Stomach (tissue), 9 donors: ENCODE measurements around the gene RSPH9. TPM values are rescaled to one million over a fixed set of nuclear protein-coding genes. Genes with fewer than 3 reads are reported as not detected.

Experiments used
- DNase-seq, 2 donors: peaks; one replicate each; pipeline versions ENCODE4 v3.0.0 to v3.0.0-alpha.2; 2013 to 2019
- H3K27ac ChIP-seq, 5 donors: fragments of 200-600 bp in 4 of 5; sonication (generic) in 4 of 5; one replicate each; pipeline ENCODE4 v1.5.1; 2013 to 2019; ENCODE audit warnings: mild to moderate bottlenecking in 1 of 5, moderate library complexity in 1 of 5
- H3K27me3 ChIP-seq, 3 donors: fragments of 200-600 bp; sonication (generic); one replicate each; pipeline ENCODE4 v1.5.1; 2017 to 2019; ENCODE audit warnings: mixed run types in 1 of 3
- H3K36me3 ChIP-seq, 4 donors: fragments of 200-600 bp; sonication (generic); 1 replicate in 3 of 4; 2 replicates in 1 of 4; pipeline ENCODE4 v1.5.1; 2016 to 2019
- H3K4me1 ChIP-seq, 4 donors: fragments of 200-600 bp; sonication (generic); one replicate each; pipeline ENCODE4 v1.5.1; 2016 to 2019
- H3K4me3 ChIP-seq, 4 donors: fragments of 200-600 bp; sonication (generic) in 3 of 4; one replicate each; pipeline ENCODE4 v1.5.1; 2016 to 2019; ENCODE audit warnings: mild to moderate bottlenecking in 1 of 4
- H3K9me3 ChIP-seq, 4 donors: fragments of 200-600 bp; sonication (generic); one replicate each; pipeline ENCODE4 v1.5.1; 2016 to 2019
- EP300 ChIP-seq: sonication (generic); formaldehyde crosslinking; IDR thresholded peaks from one replicate; pipeline ENCODE4 v1.6.1; 2017; ENCODE audit warnings: antibody characterized with exemption
- POLR2A ChIP-seq, 4 donors: fragments of 450-650 bp; IDR thresholded peaks; one replicate each; pipeline ENCODE4 v1.6.1; 2016; ENCODE audit warnings: antibody characterized with exemption in 4 of 4, control low read depth in 2 of 4, mild to moderate bottlenecking in 1 of 4, moderate library complexity in 1 of 4
- POLR2AphosphoS5 ChIP-seq, 3 donors: sonication (generic); formaldehyde crosslinking; IDR thresholded peaks; one replicate each; pipeline ENCODE4 v1.6.1; 2016; ENCODE audit warnings: antibody characterized with exemption in 3 of 3
- WGBS, 5 donors: extraction: QIAGEN DNeasy Blood & Tissue Kit in 3 of 5; methylation state at CpG; one replicate each; pipeline versions ENCODE4 v1.1.5 to v1.1.7; 2013 to 2018; 5-methylcytosine and 5-hydroxymethylcytosine counted together
- intact Hi-C: fragments of 100-400 bp; cut with DNase I; formaldehyde crosslinking; loops from one replicate; pipeline ENCODE4 v1.15.1; 2023; ENCODE audit warnings: low total_unique reads
- polyA plus RNA-seq, 3 donors: library from polyadenylated mRNA; stranded (reverse); fragments of 200-250 nt; gene quantifications; one replicate each; pipeline ENCODE4 v1.2.3, GENCODE V29; 2013
- total RNA-seq, 5 donors: library from RNA; depleted of rRNA; stranded (reverse); fragments of >200 nt; gene quantifications; one replicate each; pipeline versions ENCODE4 v1.1.0 to v1.2.3, GENCODE V29; 2014 to 2016
- TF ChIP-seq, protein P1 (sequence below), 7 experiments: fragments of 450-650 bp in 4 of 7; fragments of 200-600 bp in 3 of 7; sonication (generic) in 3 of 7; IDR thresholded peaks; one replicate each; pipeline ENCODE4 v1.5.1; 2016 to 2019; ENCODE audit warnings: antibody characterized with exemption in 7 of 7, control low read depth in 2 of 7, mild to moderate bottlenecking in 1 of 7
- donor health status: healthy with polysubstance abuse.
- donor health status: Bipolar disorder and iron deficiency.
- donor health status: healthy.

RSPH9 gene
- total and polyA plus RNA-seq, 8 donors: 0.18 to 0.92 (median 0.42) TPM; not detected in 4

DNA sequence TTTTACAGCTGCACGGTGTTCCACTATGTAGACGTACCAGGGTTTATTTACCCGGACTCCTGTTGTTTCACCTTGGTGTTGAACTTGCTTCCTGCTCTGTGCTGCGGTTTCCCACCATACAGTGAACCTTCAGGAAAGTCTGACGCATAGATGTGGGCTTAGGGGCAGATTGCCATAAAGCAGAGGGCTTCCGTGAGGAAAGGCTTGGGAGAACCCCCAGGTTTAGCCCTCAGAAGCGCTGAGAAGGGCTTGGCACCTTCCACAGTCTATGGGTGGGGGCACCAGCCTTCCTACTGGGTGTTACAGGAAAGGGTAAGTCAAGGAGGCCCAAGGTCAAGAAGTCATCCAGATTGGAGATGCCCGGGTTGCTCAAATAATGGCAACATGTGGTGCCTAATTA lies 62.0 kb downstream of the RSPH9 start:
- H3K27me3 ChIP-seq: no peaks in the 10 kb centered on the region
- no peaks in the 10 kb centered on the region for H3K9me3 ChIP-seq
- intact Hi-C loops: no loop called here
- TF ChIP-seq POLR2AphosphoS5 (IDR thresholded peaks at IDR 0.05): peak in 2 of 3 donors; percentile 60 to 66
- TF ChIP-seq EP300: no peak
- H3K36me3 ChIP-seq: no peaks in the 10 kb centered on the region
- no peak overlapping the region for H3K4me3 ChIP-seq
- WGBS, 5 donors: 29 to 62% (median 41%) methylated on average over 8 of the region's 8 CpGs
- peak in 1 of 2 donors; percentile 78 for DNase-seq
- peaks cover 54 to 84% (median 67%) of the 10 kb centered on the region in 4 donors for H3K4me1 ChIP-seq
- peak overlapping the region in 4 of 5 donors; percentile 72 to 94 (median 88) for H3K27ac ChIP-seq

DNA sequence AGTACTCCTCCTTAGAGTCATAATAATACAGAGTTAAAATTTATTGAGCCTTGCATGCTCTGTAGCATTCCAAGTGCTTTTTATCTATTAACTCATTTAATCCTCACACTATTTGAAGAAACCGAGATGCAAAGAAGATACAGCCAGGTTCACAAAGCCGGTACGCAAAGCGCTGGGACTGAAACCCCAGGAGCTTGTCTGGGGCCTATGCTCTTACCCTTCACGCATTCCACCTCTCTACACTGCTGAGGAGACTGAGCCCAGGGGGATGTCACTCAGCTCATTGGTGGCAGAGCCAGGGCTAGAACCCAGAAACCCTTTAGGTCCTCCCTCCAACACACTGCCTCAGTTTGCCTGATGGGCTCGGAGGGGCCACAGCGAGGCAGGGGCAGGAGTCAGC lies 62.4 kb downstream of the RSPH9 start:
- Histone ChIP-seq H3K27ac (peak overlapping the region in 3 of 5 donors; percentile 86 to 94 (median 91)), H3K4me1 (peaks cover 49 to 79% (median 62%) of the 10 kb centered on the region in 4 donors), H3K36me3 (no peaks in the 10 kb centered on the region), H3K27me3 (no peaks in the 10 kb centered on the region), H3K9me3 (no peaks in the 10 kb centered on the region), H3K4me3 (no peak overlapping the region)
- TF ChIP-seq POLR2A (IDR thresholded peaks at IDR 0.05): no peak
- TF ChIP-seq, protein P1, sequence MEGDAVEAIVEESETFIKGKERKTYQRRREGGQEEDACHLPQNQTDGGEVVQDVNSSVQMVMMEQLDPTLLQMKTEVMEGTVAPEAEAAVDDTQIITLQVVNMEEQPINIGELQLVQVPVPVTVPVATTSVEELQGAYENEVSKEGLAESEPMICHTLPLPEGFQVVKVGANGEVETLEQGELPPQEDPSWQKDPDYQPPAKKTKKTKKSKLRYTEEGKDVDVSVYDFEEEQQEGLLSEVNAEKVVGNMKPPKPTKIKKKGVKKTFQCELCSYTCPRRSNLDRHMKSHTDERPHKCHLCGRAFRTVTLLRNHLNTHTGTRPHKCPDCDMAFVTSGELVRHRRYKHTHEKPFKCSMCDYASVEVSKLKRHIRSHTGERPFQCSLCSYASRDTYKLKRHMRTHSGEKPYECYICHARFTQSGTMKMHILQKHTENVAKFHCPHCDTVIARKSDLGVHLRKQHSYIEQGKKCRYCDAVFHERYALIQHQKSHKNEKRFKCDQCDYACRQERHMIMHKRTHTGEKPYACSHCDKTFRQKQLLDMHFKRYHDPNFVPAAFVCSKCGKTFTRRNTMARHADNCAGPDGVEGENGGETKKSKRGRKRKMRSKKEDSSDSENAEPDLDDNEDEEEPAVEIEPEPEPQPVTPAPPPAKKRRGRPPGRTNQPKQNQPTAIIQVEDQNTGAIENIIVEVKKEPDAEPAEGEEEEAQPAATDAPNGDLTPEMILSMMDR (IDR thresholded peaks at IDR 0.05): no peak
- DNase-seq: no peak
- intact Hi-C loops: no loop called here
- WGBS, 5 donors: 66 to 77% (median 72%) methylated on average over 7 of the region's 7 CpGs

DNA sequence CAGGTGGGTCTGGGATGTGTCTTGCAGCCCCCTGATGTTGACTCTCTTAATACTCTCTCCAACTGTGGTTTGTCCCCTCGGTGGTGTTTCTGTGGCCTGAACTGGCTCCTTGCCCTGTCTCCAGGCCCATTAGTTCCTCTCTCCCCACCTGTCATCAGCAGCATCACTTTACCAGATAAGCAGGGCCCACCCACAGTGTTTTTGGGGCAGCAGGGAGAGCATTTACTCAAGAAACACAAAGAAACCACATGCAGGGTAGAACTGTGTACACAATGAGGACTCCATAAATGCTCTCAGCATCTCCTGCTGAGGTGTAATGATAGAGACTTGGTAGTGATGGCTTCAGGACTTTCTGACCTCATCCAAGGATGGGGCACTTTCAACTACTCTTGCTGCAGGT lies 62.9 kb downstream of the RSPH9 start:
- H3K27ac ChIP-seq: peak overlapping the region in 3 of 5 donors; percentile 19 to 94 (median 91)
- peaks cover 44 to 74% (median 57%) of the 10 kb centered on the region in 4 donors for H3K4me1 ChIP-seq
- WGBS, 5 donors: 29 to 67% (median 50%) methylated on average over 1 of the region's 1 CpG
- intact Hi-C loops: no loop called here
- no peaks in the 10 kb centered on the region for H3K27me3 ChIP-seq
- no peak for DNase-seq
- no peaks in the 10 kb centered on the region for H3K9me3 ChIP-seq
- no peaks in the 10 kb centered on the region for H3K36me3 ChIP-seq
- H3K4me3 ChIP-seq: no peak overlapping the region
- TF ChIP-seq, protein P1 (IDR thresholded peaks at IDR 0.05): no peak
- TF ChIP-seq EP300: no peak
- TF ChIP-seq POLR2A (IDR thresholded peaks at IDR 0.05): no peak
- TF ChIP-seq POLR2AphosphoS5 (IDR thresholded peaks at IDR 0.05): no peak

DNA sequence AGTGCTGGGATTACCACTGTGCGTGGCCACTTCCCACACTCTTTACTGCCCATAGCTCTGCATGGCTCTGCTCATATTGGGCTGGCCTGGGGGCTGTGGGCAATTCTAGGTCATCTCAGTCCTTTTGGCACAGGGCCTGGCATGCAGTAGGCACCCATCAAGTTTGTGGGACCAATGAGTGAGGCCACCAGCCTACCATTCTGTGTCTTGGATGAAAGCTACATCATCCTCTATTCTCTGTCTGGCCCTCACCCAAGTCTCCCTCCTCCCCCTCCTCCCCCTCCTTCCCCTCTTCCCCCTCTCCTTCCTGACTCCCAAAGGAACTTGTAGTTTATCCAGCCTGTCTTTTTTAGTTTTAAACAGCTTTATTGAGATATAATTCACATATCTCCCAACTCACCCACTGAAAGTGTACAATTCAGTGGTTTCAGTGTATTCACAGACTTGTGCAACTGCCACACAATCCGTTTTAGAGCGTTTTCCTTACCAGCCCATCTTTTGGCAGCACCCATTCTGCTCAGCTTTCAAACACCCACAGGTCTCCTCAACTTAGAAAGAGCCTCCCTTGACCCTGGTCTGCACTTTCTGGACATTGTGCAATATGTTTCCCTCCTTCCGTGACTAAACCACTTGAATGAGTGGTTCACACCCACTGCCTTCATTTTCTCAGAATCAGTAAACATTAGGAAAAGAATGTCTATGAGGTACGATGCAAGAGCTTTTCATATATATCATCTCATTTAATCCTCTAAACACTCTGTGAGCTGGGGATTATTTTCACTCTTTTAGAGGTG lies 64.2 kb downstream of the RSPH9 start:
- H3K27me3 ChIP-seq: no peaks in the 10 kb centered on the region
- H3K27ac ChIP-seq: peak overlapping the region; percentile 54 to 84 (median 78)
- intact Hi-C loops: no loop called here
- no peaks in the 10 kb centered on the region for H3K36me3 ChIP-seq
- DNase-seq: peak in 1 of 2 donors; percentile 74
- no peaks in the 10 kb centered on the region for H3K9me3 ChIP-seq
- WGBS, 5 donors: 44 to 56% (median 49%) methylated on average over 5 of the region's 5 CpGs
- H3K4me1 ChIP-seq: peaks cover 32 to 61% (median 44%) of the 10 kb centered on the region in 4 donors
- TF ChIP-seq POLR2A (IDR thresholded peaks at IDR 0.05) (no peak), POLR2AphosphoS5 (IDR thresholded peaks at IDR 0.05) (peak; percentile 12 to 71 (median 62)), EP300 (no peak)
- TF ChIP-seq, protein P1 (IDR thresholded peaks at IDR 0.05): no peak
- H3K4me3 ChIP-seq: no peak overlapping the region
